ENCODE data around the gene SMU1.

DNA sequence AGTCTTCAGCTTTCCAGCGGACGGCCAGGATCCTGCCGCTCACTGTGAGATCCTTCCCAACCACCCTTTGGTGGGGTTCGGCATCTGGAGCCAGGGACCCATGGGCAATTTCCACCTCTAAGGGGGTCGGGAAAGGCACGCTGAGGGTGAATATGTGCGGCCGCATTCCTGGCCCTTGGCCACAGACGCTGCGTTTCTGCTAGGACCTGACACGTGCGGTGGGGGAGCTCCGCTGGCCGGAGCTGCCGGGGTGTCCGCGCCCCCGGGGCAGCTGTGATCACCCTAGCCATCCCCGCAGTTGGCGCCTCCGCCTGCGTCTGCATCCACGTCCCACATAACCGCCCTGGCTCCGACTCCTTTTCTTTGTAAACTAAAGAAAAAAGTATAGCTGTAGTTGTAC is 56.7 kb downstream of the SMU1 start:
- TF ChIP-seq, protein P1, sequence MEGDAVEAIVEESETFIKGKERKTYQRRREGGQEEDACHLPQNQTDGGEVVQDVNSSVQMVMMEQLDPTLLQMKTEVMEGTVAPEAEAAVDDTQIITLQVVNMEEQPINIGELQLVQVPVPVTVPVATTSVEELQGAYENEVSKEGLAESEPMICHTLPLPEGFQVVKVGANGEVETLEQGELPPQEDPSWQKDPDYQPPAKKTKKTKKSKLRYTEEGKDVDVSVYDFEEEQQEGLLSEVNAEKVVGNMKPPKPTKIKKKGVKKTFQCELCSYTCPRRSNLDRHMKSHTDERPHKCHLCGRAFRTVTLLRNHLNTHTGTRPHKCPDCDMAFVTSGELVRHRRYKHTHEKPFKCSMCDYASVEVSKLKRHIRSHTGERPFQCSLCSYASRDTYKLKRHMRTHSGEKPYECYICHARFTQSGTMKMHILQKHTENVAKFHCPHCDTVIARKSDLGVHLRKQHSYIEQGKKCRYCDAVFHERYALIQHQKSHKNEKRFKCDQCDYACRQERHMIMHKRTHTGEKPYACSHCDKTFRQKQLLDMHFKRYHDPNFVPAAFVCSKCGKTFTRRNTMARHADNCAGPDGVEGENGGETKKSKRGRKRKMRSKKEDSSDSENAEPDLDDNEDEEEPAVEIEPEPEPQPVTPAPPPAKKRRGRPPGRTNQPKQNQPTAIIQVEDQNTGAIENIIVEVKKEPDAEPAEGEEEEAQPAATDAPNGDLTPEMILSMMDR (conservative IDR thresholded peaks at IDR 0.05 in 1 of 2, IDR thresholded peaks at IDR 0.05 in 1 of 2; ENCODE audit: extremely low read depth in 1 of 2, insufficient read depth in 1 of 2, low read depth in 1 of 2, low read length in 2 of 2): no peak
- no peak for TF ChIP-seq EZH2 (IDR thresholded peaks at IDR 0.05; ENCODE audit: borderline replicate concordance, low read length)

Data from mammary epithelial cell (primary cell).